PC-3 (cell line): ENCODE data around the gene AGFG2. TPM values are rescaled to one million over a fixed set of nuclear protein-coding genes. Genes with fewer than 3 reads are reported as not detected.
A peak's percentile ranks its signal among the peaks of the same experiment; 100 is the strongest.

Experiments
- ATAC-seq: fragments of 200-7000 bp; cut with Tn5 transposase; 2 replicates; pipeline ENCODE4 v1.9.1; 2020; ENCODE audit warnings: mild to moderate bottlenecking, moderate library complexity
- BruUV-seq: library from RNA; stranded (reverse); fragments of 400-500 nt; replicated peaks from 2 replicates; lab custom pipeline; 2021; lab: Mats Ljungman, UMichigan
- CTCF ChIA-PET: fragments of 300-600 bp; sonication (Branson Sonifier 250); formaldehyde crosslinking; loops from one replicate; lab custom pipeline; 2022; ENCODE audit warnings: antibody characterized with exemption; lab: Charles Lee
- POLR2A ChIA-PET: fragments of 300-600 bp; sonication (Branson Sonifier 250); formaldehyde crosslinking; loops from one replicate; lab custom pipeline; 2022; ENCODE audit warnings: antibody characterized with exemption; ENCODE audit not compliant: unreplicated experiment; lab: Charles Lee
- DNase-seq: peaks from one replicate; pipeline ENCODE4 v3.0.0-alpha.2; 2015
- H2AFZ ChIP-seq: fragments of 300-600 bp; sonication (generic); 2 replicates; pipeline ENCODE4 v1.6.0; 2016; ENCODE audit warnings: antibody characterized with exemption, low read length
- H3F3A ChIP-seq: fragments of 300-600 bp; sonication (generic); one replicate; pipeline ENCODE4 v1.6.0; 2017; ENCODE audit warnings: antibody characterized with exemption, low read length, control low read depth, mild to moderate bottlenecking; ENCODE audit not compliant: unreplicated experiment
- H3K27ac ChIP-seq: fragments of 300-600 bp; sonication (generic); 2 replicates; pipeline ENCODE4 v1.5.1; 2016; ENCODE audit warnings: mild to moderate bottlenecking, low read length
- H3K27me3 ChIP-seq: fragments of 300-600 bp; sonication (generic); 2 replicates; pipeline ENCODE4 v1.6.1; 2016; ENCODE audit warnings: low read length, mixed read lengths
- H3K36me3 ChIP-seq: fragments of 300-600 bp; sonication (generic); 2 replicates; pipeline ENCODE4 v1.6.1; 2016; ENCODE audit warnings: low read depth, mixed run types, low read length, mixed read lengths
- H3K4me1 ChIP-seq: fragments of 300-600 bp; sonication (generic); 2 replicates; pipeline ENCODE4 v1.5.1; 2016; ENCODE audit warnings: low read length; ENCODE audit not compliant: insufficient read depth
- H3K4me2 ChIP-seq: fragments of 300-600 bp; sonication (generic); 2 replicates; pipeline ENCODE4 v1.6.0; 2016; ENCODE audit warnings: low read length
- H3K4me3 ChIP-seq: fragments of 300-600 bp; sonication (generic); 2 replicates; pipeline ENCODE4 v1.5.1; 2016; ENCODE audit warnings: mild to moderate bottlenecking, low read length, mixed read lengths
- H3K79me2 ChIP-seq: fragments of 300-600 bp; sonication (generic); 2 replicates; pipeline ENCODE4 v1.6.1; 2017; ENCODE audit warnings: low read length, mixed read lengths
- H3K9ac ChIP-seq: fragments of 300-600 bp; sonication (generic); 2 replicates; pipeline ENCODE4 v1.6.0; 2016; ENCODE audit warnings: mild to moderate bottlenecking, low read length
- H3K9me2 ChIP-seq: fragments of 300-600 bp; sonication (generic); replicated peaks from 2 replicates; pipeline ENCODE4 v1.6.1; 2016; ENCODE audit warnings: mixed run types, low read length, mixed read lengths
- H3K9me3 ChIP-seq: fragments of 300-600 bp; sonication (generic); 2 replicates; pipeline ENCODE4 v1.6.1; 2016; ENCODE audit warnings: low read length, mixed read lengths
- H4K20me1 ChIP-seq: fragments of 300-600 bp; sonication (generic); 2 replicates; pipeline ENCODE4 v1.6.1; 2016; ENCODE audit warnings: low read length, mixed read lengths
- CTCF ChIP-seq: fragments of 300-600 bp; sonication (generic); conservative IDR thresholded peaks from 2 replicates; pipeline ENCODE4 v1.5.1; 2017; ENCODE audit warnings: antibody characterized with exemption, low read depth, mild to moderate bottlenecking, low read length
- EZH2 ChIP-seq: fragments of 300-600 bp; sonication (generic); IDR thresholded peaks from one replicate; pipeline ENCODE4 v1.6.1; 2017; ENCODE audit warnings: antibody characterized with exemption, mild to moderate bottlenecking, low read length; ENCODE audit not compliant: unreplicated experiment
- EZH2phosphoT487 ChIP-seq: fragments of 300-600 bp; sonication (generic); IDR thresholded peaks from 2 replicates; pipeline ENCODE4 v1.6.1; 2018; ENCODE audit warnings: mild to moderate bottlenecking, antibody characterized with exemption, low read length, borderline replicate concordance
- intact Hi-C: fragments of 100-400 bp; cut with micrococcal nuclease; formaldehyde crosslinking; loops from 2 replicates; pipeline ENCODE4 v1.9.0; 2023
- total RNA-seq: library from RNA; depleted of rRNA; stranded (reverse); fragments of >200 nt; gene quantifications from 2 replicates; pipeline ENCODE4 v1.2.3, GENCODE V29; 2014

Gene AGFG2
- total RNA-seq, 1 experiment from 2014 or later = 16.9 TPM

- POLR2A ChIA-PET = interaction anchor here (0.6 to 1.1 kb wide), 11 partner anchors 24 to 1732 kb away, joined by 3 to 7 read pairs (median 3); partner anchors contain the start of genes FBXO24, LRCH4, MEPCE and PPP1R35
- peak; percentile 96 for ATAC-seq
- no peaks in the 10 kb centered on the region for H3K36me3 ChIP-seq
Measured at GRCh38 chr7:100611983-100612729, 73.2 kb downstream of the AGFG2 start, which contains the start of gene MOSPD3. Gene MOSPD3 (plus strand): TSS chr7:100612540. CDS start chr7:100612792, 252 bp downstream.

GRCh38 chr7:100612730-100613390, 73.9 kb downstream of the AGFG2 start:
- POLR2A ChIA-PET = interaction anchor here (0.6 to 1.1 kb wide), 9 partner anchors 26 to 605 kb away, joined by 3 to 11 read pairs (median 4); partner anchors contain the start of genes FBXO24, LRCH4, MEPCE and PPP1R35
- CTCF ChIA-PET = interaction anchor here (0.6 to 0.8 kb wide), 6 partner anchors 20 to 184 kb away, joined by 3 to 6 read pairs (median 4); partner anchors contain the start of gene ZCWPW1
- intact Hi-C loops = loop anchor here (1.0 kb wide), 1 partner anchor 60 kb away; the partner anchor contains the start of gene GNB2
- Histone ChIP-seq H3K9ac (peak overlapping the region; percentile 64), H3K9me3 (no peaks in the 10 kb centered on the region), H3K4me2 (peak overlapping the region; percentile 99), H3K4me1 (0 out of 2 replicates have a peak, but pooled peaks cover 3% of the 10 kb centered on the region), H3K27me3 (no peaks in the 10 kb centered on the region), H3K4me3 (peak overlapping the region; percentile 70), H3F3A (no peaks in the 10 kb centered on the region), H3K36me3 (no peaks in the 10 kb centered on the region), H3K79me2 (no peaks in the 10 kb centered on the region), H3K9me2 (no peaks in the 10 kb centered on the region), H4K20me1 (no peaks in the 10 kb centered on the region), H3K27ac (no peak overlapping the region), H2AFZ (peak overlapping the region; percentile 77)
- TF ChIP-seq CTCF (peak; percentile 21; the same call in 1 of the 2 replicates), EZH2phosphoT487 (no peak), EZH2 (no peak)
- TSS peak; percentile 57 for BruUV-seq
- ATAC-seq (peak; percentile 8), DNase-seq (peak; percentile 11)

More at GRCh38 chr7:100611983-100612729, 73.2 kb downstream of the AGFG2 start, which contains the start of gene MOSPD3:
- Histone ChIP-seq H3F3A (no peaks in the 10 kb centered on the region), H2AFZ (peak within 1 kb of the TSS; percentile 77), H3K4me2 (peak within 1 kb of the TSS; percentile 99), H3K27me3 (no peaks in the 10 kb centered on the region), H3K9me2 (no peaks in the 10 kb centered on the region), H3K4me3 (peak within 1 kb of the TSS; percentile 70), H4K20me1 (no peaks in the 10 kb centered on the region), H3K9me3 (no peaks in the 10 kb centered on the region), H3K9ac (peak within 1 kb of the TSS; percentile 64), H3K27ac (peak within 1 kb of the TSS; percentile 23; the same call in 1 of the 2 replicates), H3K79me2 (no peaks in the 10 kb centered on the region), H3K4me1 (peaks cover 6% of the 10 kb centered on the region; the same call in 1 of the 2 replicates)
- intact Hi-C loops = loop anchor here (1.0 kb wide), 1 partner anchor 61 kb away; the partner anchor contains the start of gene GNB2
- CTCF ChIA-PET = interaction anchor here (0.5 to 1.0 kb wide), 8 partner anchors 20 to 222 kb away, joined by 3 to 5 read pairs (median 4); partner anchors contain the start of gene FBXO24
- no TSS peak for BruUV-seq
- DNase-seq = peak; percentile 99
- no peak for TF ChIP-seq EZH2phosphoT487
- TF ChIP-seq EZH2 = no peak
- TF ChIP-seq CTCF = no peak
